AG04450 (cell line): ENCODE data around the gene UVRAG. TPM values are rescaled to one million over a fixed set of nuclear protein-coding genes. Genes with fewer than 3 reads are reported as not detected.
A peak's percentile ranks its signal among the peaks of the same experiment; 100 is the strongest.

Source experiments
- CTCF ChIA-PET: fragments of 300-600, 350-600 bp; formaldehyde crosslinking; extraction: SDS; loops from one replicate; lab custom pipeline; 2022; ENCODE audit warnings: antibody characterized with exemption, inconsistent platforms; lab: Charles Lee
- POLR2A ChIA-PET: fragments of 350-600 bp; formaldehyde crosslinking; extraction: SDS; loops from one replicate; lab custom pipeline; 2021; ENCODE audit warnings: antibody characterized with exemption, inconsistent platforms; lab: Yijun Ruan, JAX
- DNase-seq: peaks from one replicate; pipeline ENCODE4 v3.0.0-alpha.2; 2011; ENCODE audit warnings: low read depth, low spot score
- H3K27ac ChIP-seq: one replicate; pipeline ENCODE4 v1.5.1; 2012; ENCODE audit warnings: low read depth, low read length, control low read depth
- H3K27me3 ChIP-seq: one replicate; pipeline ENCODE4 v1.6.0; 2012; ENCODE audit warnings: low read length; ENCODE audit not compliant: control insufficient read depth, insufficient read depth
- H3K4me3 ChIP-seq: 2 replicates; pipeline ENCODE4 v1.5.1; 2011; ENCODE audit warnings: mild to moderate bottlenecking, low read depth, low read length, control low read depth
- H3K9me3 ChIP-seq: 2 replicates; pipeline ENCODE4 v1.5.1; 2012; ENCODE audit warnings: low read length; ENCODE audit not compliant: control insufficient read depth, insufficient read depth
- CTCF ChIP-seq: IDR thresholded peaks from 2 replicates; pipeline ENCODE4 v1.5.1; 2011; ENCODE audit warnings: low read depth, low read length, control low read depth, inconsistent platforms
- polyA plus RNA-seq: library from polyadenylated mRNA; depleted of rRNA; stranded (reverse); fragments of >200 nt; gene quantifications from 2 replicates; pipeline ENCODE4 v1.2.3, GENCODE V29; 2011

The UVRAG gene
- polyA plus RNA-seq, 1 experiment, result 11.6 TPM

DNA sequence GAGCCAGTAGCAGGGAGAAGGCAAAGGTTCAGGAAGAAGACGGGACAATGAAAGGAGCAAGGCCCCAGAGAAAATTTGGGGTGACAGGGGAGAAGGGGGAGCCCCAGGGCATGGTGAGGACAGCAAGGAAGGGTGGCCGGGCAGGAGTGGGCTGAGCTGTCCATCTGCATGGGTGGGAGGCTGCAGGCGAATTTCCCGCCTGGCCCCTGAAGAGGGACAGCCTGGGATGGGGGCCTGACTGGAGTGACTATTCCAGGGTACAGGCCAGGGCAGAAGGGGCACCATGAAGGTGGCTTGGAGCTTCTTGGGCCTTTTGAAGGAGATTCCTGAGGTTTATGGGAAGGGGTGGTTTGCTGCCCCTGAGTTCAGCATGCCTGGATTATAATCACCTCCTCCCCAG is 335.1 kb downstream of the UVRAG start:
- TF ChIP-seq CTCF, result no peak
- POLR2A ChIA-PET, result no interaction called here
- Histone ChIP-seq H3K9me3 (no peaks in the 10 kb centered on the region; the same call in 1 of the 2 replicates), H3K4me3 (no peak overlapping the region), H3K27me3 (peaks cover 8% of the 10 kb centered on the region), H3K27ac (no peak overlapping the region)
- CTCF ChIA-PET, result interaction anchor here (0.5 to 1.6 kb wide), 3 partner anchors 169 to 303 kb away, joined by 3 to 15 read pairs (median 3); no protein-coding TSS in a partner anchor
- no peak for DNase-seq

GRCh38 chr11:76151556-76152085 is 336.6 kb downstream of the UVRAG start:
- H3K4me3 ChIP-seq, result no peak overlapping the region
- no peak for DNase-seq
- TF ChIP-seq CTCF, result no peak
- ChIA-PET POLR2A (no interaction called here), CTCF (interaction anchor here (0.5 to 3.4 kb wide), 55 partner anchors 8 to 425 kb away, joined by 3 to 309 read pairs (median 5); no protein-coding TSS in a partner anchor)
- H3K9me3 ChIP-seq, result no peaks in the 10 kb centered on the region; the same call in 1 of the 2 replicates
- H3K27ac ChIP-seq, result no peak overlapping the region
- peaks cover 8% of the 10 kb centered on the region for H3K27me3 ChIP-seq

GRCh38 chr11:76152086-76152681 is 337.2 kb downstream of the UVRAG start:
- TF ChIP-seq CTCF, result peak; percentile 93
- Histone ChIP-seq H3K4me3 (peak overlapping the region; percentile 43), H3K27me3 (peaks cover 8% of the 10 kb centered on the region), H3K9me3 (no peaks in the 10 kb centered on the region; the same call in 1 of the 2 replicates), H3K27ac (no peak overlapping the region)
- ChIA-PET POLR2A (interaction anchor here (0.7 kb wide), 1 partner anchor 1894 kb away, joined by 4 read pairs; no protein-coding TSS in a partner anchor), CTCF (interaction anchor here (0.5 to 3.4 kb wide), 72 partner anchors 8 to 482 kb away, joined by 3 to 309 read pairs (median 4); no protein-coding TSS in a partner anchor)
- peak; percentile 13 for DNase-seq

DNA sequence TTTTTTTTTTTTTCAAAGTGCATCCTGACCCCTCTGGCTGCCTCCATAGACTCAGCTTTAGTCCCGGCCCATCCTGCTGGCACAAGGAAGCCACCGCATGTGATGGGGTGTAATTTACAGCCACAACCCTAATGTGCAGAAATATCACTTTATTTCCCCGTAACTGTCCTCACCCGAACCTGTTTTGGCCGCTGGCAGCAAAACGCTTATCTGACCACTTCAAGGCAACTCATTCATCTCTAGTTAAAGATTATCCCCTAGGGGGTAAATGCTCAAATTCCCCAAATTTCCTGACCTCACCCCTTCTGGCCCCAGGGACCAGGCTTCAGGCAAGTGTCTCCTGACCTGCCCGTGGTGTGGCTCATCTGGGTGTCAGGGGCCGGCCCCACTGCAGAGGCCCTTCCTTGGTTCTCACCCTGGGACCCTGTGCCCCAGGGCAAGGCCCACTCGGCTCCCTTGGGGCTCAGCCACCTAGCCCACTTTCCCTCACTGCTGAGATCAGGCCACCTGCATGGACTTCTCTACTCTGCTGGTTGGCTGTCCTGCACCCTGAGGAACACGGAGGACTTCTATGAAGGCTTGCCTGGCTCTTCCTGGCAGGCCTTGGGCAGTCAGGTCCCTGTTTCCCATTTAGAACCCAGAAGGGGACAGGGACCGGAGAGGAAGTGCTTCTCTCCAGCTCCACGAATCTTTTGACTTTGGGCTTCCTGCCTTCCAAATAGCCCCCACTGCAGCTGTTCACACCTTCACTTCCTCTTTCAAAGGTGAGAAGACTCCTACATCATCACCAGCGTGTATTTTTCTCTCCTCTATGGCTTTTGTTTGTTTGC is 337.9 kb downstream of the UVRAG start:
- Histone ChIP-seq H3K27ac (no peak overlapping the region), H3K4me3 (no peak overlapping the region), H3K9me3 (no peaks in the 10 kb centered on the region; the same call in 1 of the 2 replicates), H3K27me3 (peaks cover 11% of the 10 kb centered on the region)
- CTCF ChIA-PET, result interaction anchor here (0.6 to 3.4 kb wide), 68 partner anchors 8 to 1887 kb away, joined by 3 to 309 read pairs (median 4); no protein-coding TSS in a partner anchor
- POLR2A ChIA-PET, result interaction anchor here (0.7 kb wide), 1 partner anchor 1893 kb away, joined by 4 read pairs; no protein-coding TSS in a partner anchor
- no peak for TF ChIP-seq CTCF
- no peak for DNase-seq
